KMS-11 (cell line): ENCODE data around the gene ATE1.

Experiments used
- H2AFZ ChIP-seq: fragments of 200-600 bp; sonication (generic); 2 replicates; pipeline ENCODE4 v1.6.1; 2016; ENCODE audit warnings: antibody characterized with exemption, mixed run types, low read depth
- H3K27ac ChIP-seq: fragments of 200-600 bp; sonication (generic); 2 replicates; pipeline ENCODE4 v1.6.1; 2016; ENCODE audit warnings: mild to moderate bottlenecking, mixed run types
- H3K27me3 ChIP-seq: fragments of 200-600 bp; sonication (generic); 2 replicates; pipeline ENCODE4 v1.6.1; 2017; ENCODE audit warnings: mild to moderate bottlenecking, low read depth, mixed run types, moderate library complexity; ENCODE audit not compliant: insufficient read depth
- H3K36me3 ChIP-seq: fragments of 200-600 bp; sonication (generic); 2 replicates; pipeline ENCODE4 v1.6.1; 2017; ENCODE audit warnings: mild to moderate bottlenecking, mixed run types; ENCODE audit not compliant: insufficient read depth
- H3K4me1 ChIP-seq: fragments of 200-600 bp; sonication (generic); 2 replicates; pipeline ENCODE4 v1.6.1; 2016; ENCODE audit warnings: mild to moderate bottlenecking, low read depth, mixed run types; ENCODE audit not compliant: poor library complexity, severe bottlenecking
- H3K4me2 ChIP-seq: fragments of 200-600 bp; sonication (generic); 2 replicates; pipeline ENCODE4 v1.7.0; 2016; ENCODE audit warnings: mild to moderate bottlenecking, mixed run types
- H3K4me3 ChIP-seq: fragments of 200-600 bp; sonication (generic); IDR thresholded peaks from 2 replicates; pipeline ENCODE4 v1.6.1; 2017; ENCODE audit warnings: low read depth, low read length, mixed read lengths; ENCODE audit not compliant: insufficient read depth
- H3K79me2 ChIP-seq: fragments of 200-600 bp; sonication (generic); 2 replicates; pipeline ENCODE4 v1.6.1; 2016; ENCODE audit warnings: low read depth, mixed run types; ENCODE audit not compliant: insufficient read depth
- H3K9ac ChIP-seq: fragments of 200-600 bp; sonication (generic); 2 replicates; pipeline ENCODE4 v1.6.1; 2016; ENCODE audit warnings: mild to moderate bottlenecking, mixed run types
- H4K20me1 ChIP-seq: fragments of 200-600 bp; sonication (generic); 2 replicates; pipeline ENCODE4 v1.6.1; 2016; ENCODE audit warnings: mild to moderate bottlenecking, mixed run types; ENCODE audit not compliant: insufficient read depth
- TF ChIP-seq, protein P1 (sequence below): fragments of 200-600 bp; sonication (generic); conservative IDR thresholded peaks from 2 replicates; pipeline ENCODE4 v1.6.1; 2017; ENCODE audit warnings: low read depth, mild to moderate bottlenecking, antibody characterized with exemption, low read length, moderate library complexity, mixed read lengths

ATE1 gene

DNA sequence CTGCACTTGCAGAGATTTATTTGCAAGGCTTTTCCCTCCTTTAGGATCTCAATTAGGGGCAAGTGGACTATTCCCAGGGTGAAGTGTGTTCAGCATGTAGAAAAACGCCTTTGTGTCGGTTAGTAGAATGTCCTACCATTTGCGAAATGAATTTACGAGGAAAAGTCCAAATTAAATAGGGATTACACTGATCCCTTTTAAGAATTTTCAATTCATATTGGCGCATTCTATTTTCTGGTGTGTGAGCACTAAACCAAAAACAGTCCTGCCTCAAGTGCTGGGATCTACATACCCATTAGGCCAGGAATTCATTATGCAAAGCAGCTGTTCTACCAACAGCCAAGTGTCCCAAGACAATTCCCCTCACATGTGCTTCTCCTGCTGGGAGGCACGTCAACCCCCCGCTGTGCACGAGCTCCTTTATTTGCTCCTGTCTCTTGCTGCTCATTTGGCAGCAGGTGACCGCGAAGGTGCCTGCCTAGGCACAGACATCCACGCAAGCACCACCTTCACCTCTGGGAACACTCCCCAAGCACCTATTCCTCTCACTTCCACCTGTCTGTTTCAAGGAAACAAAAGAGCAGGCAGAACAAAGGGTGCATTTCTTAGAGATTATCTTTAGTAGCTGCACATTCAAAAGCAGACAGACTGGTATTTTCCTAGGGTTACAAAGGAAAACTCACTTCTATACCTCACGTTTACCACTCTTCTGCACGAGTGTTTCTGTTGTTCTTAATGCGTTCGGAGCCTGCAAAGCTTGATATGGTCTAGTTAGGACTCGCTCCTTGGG is 195.0 kb downstream of the ATE1 start:
- Histone ChIP-seq H3K27ac (no peak overlapping the region), H4K20me1 (no peaks in the 10 kb centered on the region), H3K79me2 (no peaks in the 10 kb centered on the region), H3K27me3 (no peaks in the 10 kb centered on the region), H3K4me2 (no peak overlapping the region), H3K36me3 (no peaks in the 10 kb centered on the region), H3K4me1 (no peaks in the 10 kb centered on the region), H3K9ac (no peak overlapping the region), H3K4me3 (no peak overlapping the region), H2AFZ (no peak overlapping the region)
- TF ChIP-seq, protein P1, sequence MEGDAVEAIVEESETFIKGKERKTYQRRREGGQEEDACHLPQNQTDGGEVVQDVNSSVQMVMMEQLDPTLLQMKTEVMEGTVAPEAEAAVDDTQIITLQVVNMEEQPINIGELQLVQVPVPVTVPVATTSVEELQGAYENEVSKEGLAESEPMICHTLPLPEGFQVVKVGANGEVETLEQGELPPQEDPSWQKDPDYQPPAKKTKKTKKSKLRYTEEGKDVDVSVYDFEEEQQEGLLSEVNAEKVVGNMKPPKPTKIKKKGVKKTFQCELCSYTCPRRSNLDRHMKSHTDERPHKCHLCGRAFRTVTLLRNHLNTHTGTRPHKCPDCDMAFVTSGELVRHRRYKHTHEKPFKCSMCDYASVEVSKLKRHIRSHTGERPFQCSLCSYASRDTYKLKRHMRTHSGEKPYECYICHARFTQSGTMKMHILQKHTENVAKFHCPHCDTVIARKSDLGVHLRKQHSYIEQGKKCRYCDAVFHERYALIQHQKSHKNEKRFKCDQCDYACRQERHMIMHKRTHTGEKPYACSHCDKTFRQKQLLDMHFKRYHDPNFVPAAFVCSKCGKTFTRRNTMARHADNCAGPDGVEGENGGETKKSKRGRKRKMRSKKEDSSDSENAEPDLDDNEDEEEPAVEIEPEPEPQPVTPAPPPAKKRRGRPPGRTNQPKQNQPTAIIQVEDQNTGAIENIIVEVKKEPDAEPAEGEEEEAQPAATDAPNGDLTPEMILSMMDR: no peak

DNA sequence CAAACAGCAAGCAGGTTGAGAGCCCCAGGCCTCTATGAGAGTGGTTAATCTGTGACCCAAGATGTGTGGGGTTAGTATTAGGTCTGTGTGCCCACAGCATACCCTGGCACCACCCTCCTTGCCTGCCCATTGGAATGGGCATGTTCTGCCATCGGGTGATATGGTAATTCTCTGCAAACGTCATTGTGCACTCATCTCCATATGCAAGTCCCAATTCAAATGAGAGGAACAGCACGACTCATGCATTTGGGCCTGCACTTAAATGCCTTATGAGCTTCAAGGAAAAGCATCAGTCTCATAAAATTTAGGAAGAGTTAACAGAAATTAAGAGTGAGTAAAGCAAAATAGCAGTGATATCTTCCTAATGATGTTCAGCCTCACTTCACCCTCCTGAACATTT is 195.7 kb downstream of the ATE1 start:
- Histone ChIP-seq H2AFZ (no peak overlapping the region), H3K4me3 (no peak overlapping the region), H3K79me2 (no peaks in the 10 kb centered on the region), H3K27ac (no peak overlapping the region), H4K20me1 (no peaks in the 10 kb centered on the region), H3K9ac (no peak overlapping the region), H3K27me3 (no peaks in the 10 kb centered on the region), H3K4me1 (no peaks in the 10 kb centered on the region), H3K36me3 (no peaks in the 10 kb centered on the region), H3K4me2 (no peak overlapping the region)
- TF ChIP-seq, protein P1: no peak

DNA sequence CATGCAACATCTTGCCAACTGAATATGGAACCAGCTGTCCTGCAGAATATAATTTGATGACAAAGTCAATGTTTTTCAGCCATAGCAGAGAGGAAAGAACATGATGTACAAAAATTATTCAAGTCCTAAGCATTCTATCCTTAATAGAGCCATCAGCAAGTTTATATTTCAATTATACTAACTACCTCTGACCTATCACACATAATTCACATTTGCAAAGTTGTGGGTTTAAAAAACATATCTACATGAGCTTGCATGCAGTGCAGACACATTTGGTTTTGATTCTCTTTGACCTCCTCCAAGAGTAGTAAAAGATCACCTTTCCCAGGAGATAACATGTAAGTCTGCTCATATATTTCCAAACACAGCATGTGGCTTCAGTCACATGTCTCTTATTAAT is 203.5 kb downstream of the ATE1 start:
- Histone ChIP-seq H3K4me3 (no peak overlapping the region), H3K36me3 (no peaks in the 10 kb centered on the region), H2AFZ (no peak overlapping the region), H3K27me3 (no peaks in the 10 kb centered on the region), H4K20me1 (no peaks in the 10 kb centered on the region), H3K4me2 (no peak overlapping the region), H3K4me1 (no peaks in the 10 kb centered on the region), H3K79me2 (no peaks in the 10 kb centered on the region), H3K9ac (no peak overlapping the region), H3K27ac (no peak overlapping the region)
- TF ChIP-seq, protein P1: no peak

DNA sequence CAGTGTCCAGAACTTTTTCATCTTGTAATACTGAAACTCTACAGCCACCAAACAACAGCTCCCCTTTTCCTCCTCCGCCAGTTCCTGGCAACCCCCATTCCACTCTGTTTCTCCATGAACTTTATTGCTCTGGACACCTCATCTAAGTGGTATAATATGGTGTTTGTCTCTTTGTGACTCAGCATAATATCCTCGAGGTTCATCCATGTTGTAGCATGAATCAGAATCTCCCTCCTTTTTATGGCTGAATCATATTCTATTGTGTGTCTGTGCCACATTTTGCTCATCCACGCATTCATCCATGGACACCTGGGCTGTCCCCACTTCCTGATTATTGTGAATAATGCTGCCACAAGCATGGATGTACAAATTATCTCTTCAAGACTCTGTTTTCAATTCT is 205.2 kb downstream of the ATE1 start:
- Histone ChIP-seq H3K4me3 (no peak overlapping the region), H4K20me1 (no peaks in the 10 kb centered on the region), H3K79me2 (no peaks in the 10 kb centered on the region), H3K27ac (no peak overlapping the region), H3K9ac (no peak overlapping the region), H3K27me3 (no peaks in the 10 kb centered on the region), H3K4me1 (no peaks in the 10 kb centered on the region), H3K4me2 (no peak overlapping the region), H3K36me3 (no peaks in the 10 kb centered on the region), H2AFZ (no peak overlapping the region; the same call in 1 of the 2 replicates)
- TF ChIP-seq, protein P1: no peak
